ENCODE results near the gene SIM2.
"Not testable (repeated sequence)": the region's sequence is repeated elsewhere in the genome, so short reads cannot be mapped to it uniquely, and the experiment has no call there.

The SIM2 gene

GRCh38 chr21:36698981-36699545, at the start of gene SIM2:
Gene SIM2, plus strand, starts transcription at chr21:36699115. Its CDS starts 632 bp downstream, at chr21:36699747.
- no peak for DNase-seq

GRCh38 chr21:36654324-36654723, 44.6 kb upstream of the SIM2 start:
- no peak for DNase-seq

GRCh38 chr21:36654796-36655325, 44.1 kb upstream of the SIM2 start:
- DNase-seq = no peak

- no peak for DNase-seq
Measured at GRCh38 chr21:36656138-36656537, 42.8 kb upstream of the SIM2 start.

- DNase-seq = not testable (repeated sequence)
Measured at GRCh38 chr21:36657290-36657689, 41.6 kb upstream of the SIM2 start.

- DNase-seq = no peak
Measured at GRCh38 chr21:36657999-36658398, 40.9 kb upstream of the SIM2 start.

GRCh38 chr21:36658926-36659325, 40.0 kb upstream of the SIM2 start:
- no peak for DNase-seq

GRCh38 chr21:36661511-36662309, 37.2 kb upstream of the SIM2 start:
- no peak for DNase-seq

- no peak for DNase-seq
Measured at GRCh38 chr21:36663033-36663855, 35.7 kb upstream of the SIM2 start.

GRCh38 chr21:36664662-36664990, 34.3 kb upstream of the SIM2 start:
- no peak for DNase-seq

GRCh38 chr21:36665806-36666205, 33.1 kb upstream of the SIM2 start:
- DNase-seq = no peak

GRCh38 chr21:36668713-36669112, 30.2 kb upstream of the SIM2 start:
- no peak for DNase-seq

GRCh38 chr21:36671836-36672235, 27.1 kb upstream of the SIM2 start:
- DNase-seq = no peak

- DNase-seq = not testable (repeated sequence)
Measured at GRCh38 chr21:36672296-36672695, 26.6 kb upstream of the SIM2 start.

GRCh38 chr21:36672737-36673136, 26.2 kb upstream of the SIM2 start:
- DNase-seq = no peak

GRCh38 chr21:36676039-36676950, 22.6 kb upstream of the SIM2 start:
- DNase-seq = no peak

GRCh38 chr21:36677443-36677842, 21.5 kb upstream of the SIM2 start:
- no peak for DNase-seq

GRCh38 chr21:36678538-36678937, 20.4 kb upstream of the SIM2 start:
- DNase-seq = no peak

GRCh38 chr21:36681117-36681631, 17.7 kb upstream of the SIM2 start:
- no peak for DNase-seq

GRCh38 chr21:36684957-36685714, 13.8 kb upstream of the SIM2 start:
- DNase-seq = no peak

- DNase-seq = no peak
Measured at GRCh38 chr21:36686955-36687354, 12.0 kb upstream of the SIM2 start.

Data from activated CD4-positive, alpha-beta T cell treated with anti-CD3 and anti-CD28 coated beads, Interleukin-2, amount 50 U/mL, for 4 hours (primary cell).